ENCODE measurements around the gene HSPA6.
"Not testable (repeated sequence)": the region's sequence is repeated elsewhere in the genome, so short reads cannot be mapped to it uniquely, and the experiment has no call there.

Gene HSPA6

GRCh38 chr1:161523817-161524741 lies at the start of gene HSPA6:
TSS of gene HSPA6 (plus strand) at chr1:161524540. CDS start at chr1:161524659, 119 bp downstream.
- DNase-seq: peak; percentile 86

GRCh38 chr1:161477711-161478110 lies 46.6 kb upstream of the HSPA6 start:
- DNase-seq: not testable (repeated sequence)

- no peak for DNase-seq
These were observed 45.4 kb upstream of the HSPA6 start for GRCh38 chr1:161478985-161479384.

GRCh38 chr1:161480381-161481035 lies 43.8 kb upstream of the HSPA6 start:
- DNase-seq: no peak

GRCh38 chr1:161481624-161482392 lies 42.5 kb upstream of the HSPA6 start:
- no peak for DNase-seq

- DNase-seq: no peak
These were observed 41.7 kb upstream of the HSPA6 start for GRCh38 chr1:161482610-161483009.

- no peak for DNase-seq
These were observed 41.0 kb upstream of the HSPA6 start for GRCh38 chr1:161483361-161483760.

- no peak for DNase-seq
These were observed 39.7 kb upstream of the HSPA6 start for GRCh38 chr1:161484613-161485012.

- DNase-seq: no peak
These were observed 37.3 kb upstream of the HSPA6 start for GRCh38 chr1:161486806-161487741.

- DNase-seq: no peak
These were observed 32.9 kb upstream of the HSPA6 start for GRCh38 chr1:161491472-161491871.

GRCh38 chr1:161492827-161493226 lies 31.5 kb upstream of the HSPA6 start:
- DNase-seq: no peak

GRCh38 chr1:161494091-161494735 lies 30.1 kb upstream of the HSPA6 start:
- DNase-seq: no peak

- no peak for DNase-seq
These were observed 28.9 kb upstream of the HSPA6 start for GRCh38 chr1:161495490-161495889.

- DNase-seq: no peak
These were observed 26.4 kb upstream of the HSPA6 start for GRCh38 chr1:161497961-161498360.

- DNase-seq: no peak
These were observed 25.7 kb upstream of the HSPA6 start for GRCh38 chr1:161498646-161499045.

GRCh38 chr1:161499099-161500039 lies 25.0 kb upstream of the HSPA6 start:
- no peak for DNase-seq

GRCh38 chr1:161501234-161501633 lies 23.1 kb upstream of the HSPA6 start:
- no peak for DNase-seq

- no peak for DNase-seq
These were observed 22.2 kb upstream of the HSPA6 start for GRCh38 chr1:161502181-161502580.

- no peak for DNase-seq
These were observed 21.5 kb upstream of the HSPA6 start for GRCh38 chr1:161502641-161503393.

GRCh38 chr1:161503394-161503748 lies 21.0 kb upstream of the HSPA6 start:
- DNase-seq: no peak
